ENCODE results near the gene YAP1.

YAP1 gene

GRCh38 chr11:102116453-102117205 is 6.4 kb downstream of the YAP1 start:
- no peak for DNase-seq (ENCODE audit: low read depth in 2 of 2, low spot score in 1 of 2)

GRCh38 chr11:102117472-102118113 is 7.3 kb downstream of the YAP1 start:
- no peak for DNase-seq (ENCODE audit: low read depth in 2 of 2, low spot score in 1 of 2)

- no peak for DNase-seq (ENCODE audit: low read depth in 2 of 2, low spot score in 1 of 2)
Measured at GRCh38 chr11:102118937-102119336, 8.7 kb downstream of the YAP1 start.

GRCh38 chr11:102119997-102120396 is 9.8 kb downstream of the YAP1 start:
- no peak for DNase-seq (ENCODE audit: low read depth in 2 of 2, low spot score in 1 of 2)

- no peak for DNase-seq (ENCODE audit: low read depth in 2 of 2, low spot score in 1 of 2)
Measured at GRCh38 chr11:102120437-102120973, 10.3 kb downstream of the YAP1 start.

- no peak for DNase-seq (ENCODE audit: low read depth in 2 of 2, low spot score in 1 of 2)
Measured at GRCh38 chr11:102121329-102121728, 11.1 kb downstream of the YAP1 start.

GRCh38 chr11:102134597-102134996 is 24.4 kb downstream of the YAP1 start:
- no peak for DNase-seq (ENCODE audit: low read depth in 2 of 2, low spot score in 1 of 2)

- DNase-seq (ENCODE audit: low read depth in 2 of 2, low spot score in 1 of 2), result no peak
Measured at GRCh38 chr11:102135256-102135655, 25.0 kb downstream of the YAP1 start.

GRCh38 chr11:102138223-102138622 is 28.0 kb downstream of the YAP1 start:
- no peak for DNase-seq (ENCODE audit: low read depth in 2 of 2, low spot score in 1 of 2)

- no peak for DNase-seq (ENCODE audit: low read depth in 2 of 2, low spot score in 1 of 2)
Measured at GRCh38 chr11:102138670-102139069, 28.4 kb downstream of the YAP1 start.

GRCh38 chr11:102139081-102139498 is 28.8 kb downstream of the YAP1 start:
- no peak for DNase-seq (ENCODE audit: low read depth in 2 of 2, low spot score in 1 of 2)

GRCh38 chr11:102142333-102142732 is 32.1 kb downstream of the YAP1 start:
- no peak for DNase-seq (ENCODE audit: low read depth in 2 of 2, low spot score in 1 of 2)

GRCh38 chr11:102143867-102144266 is 33.6 kb downstream of the YAP1 start:
- DNase-seq (ENCODE audit: low read depth in 2 of 2, low spot score in 1 of 2), result no peak

GRCh38 chr11:102144357-102145355 is 34.4 kb downstream of the YAP1 start:
- DNase-seq (ENCODE audit: low read depth in 2 of 2, low spot score in 1 of 2), result no peak

GRCh38 chr11:102147015-102147414 is 36.8 kb downstream of the YAP1 start:
- DNase-seq (ENCODE audit: low read depth in 2 of 2, low spot score in 1 of 2), result no peak

GRCh38 chr11:102147632-102148031 is 37.4 kb downstream of the YAP1 start:
- no peak for DNase-seq (ENCODE audit: low read depth in 2 of 2, low spot score in 1 of 2)

GRCh38 chr11:102148059-102148458 is 37.8 kb downstream of the YAP1 start:
- DNase-seq (ENCODE audit: low read depth in 2 of 2, low spot score in 1 of 2), result no peak

GRCh38 chr11:102151784-102152525 is 41.7 kb downstream of the YAP1 start:
- DNase-seq (ENCODE audit: low read depth in 2 of 2, low spot score in 1 of 2), result no peak

GRCh38 chr11:102153082-102153481 is 42.8 kb downstream of the YAP1 start:
- no peak for DNase-seq (ENCODE audit: low read depth in 2 of 2, low spot score in 1 of 2)

GRCh38 chr11:102154806-102155205 is 44.6 kb downstream of the YAP1 start:
- no peak for DNase-seq (ENCODE audit: low read depth in 2 of 2, low spot score in 1 of 2)

GRCh38 chr11:102155676-102156075 is 45.4 kb downstream of the YAP1 start:
- no peak for DNase-seq (ENCODE audit: low read depth in 2 of 2, low spot score in 1 of 2)

Measured in stimulated activated CD8-positive, alpha-beta memory T cell treated with anti-CD3 and anti-CD28 coated beads, Interleukin-4, amount 100 ng/mL, for 4 hours (primary cell).